Measurements from ENCODE around the gene SLC5A12. TPM values are rescaled to one million over a fixed set of nuclear protein-coding genes. Genes with fewer than 3 reads are reported as not detected.

SLC5A12 gene
- total and polyA plus RNA-seq, 10 of the 15 experiments (the other 5 are each of a cell fraction or from before 2014, with no cell fraction given), result 0.06 to 0.15 TPM; not detected in 8

DNA sequence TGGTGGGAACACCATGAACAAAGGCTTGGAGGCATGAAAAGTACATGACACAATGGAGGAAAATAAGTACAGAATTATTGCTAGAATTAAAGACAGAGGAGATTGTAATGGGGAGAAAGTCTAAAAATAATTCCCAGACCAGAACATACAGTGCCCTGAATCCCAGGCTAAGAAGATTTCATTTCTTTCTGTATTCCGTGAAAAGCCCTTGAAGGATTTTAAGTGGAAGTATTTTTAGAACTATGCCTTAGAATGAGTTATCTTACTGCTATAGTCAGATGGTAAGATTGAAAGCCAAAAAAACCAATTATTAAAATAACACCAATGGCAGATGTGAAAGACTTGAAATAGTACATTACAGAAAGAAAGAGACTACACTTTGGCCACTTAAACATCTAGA lies 36.1 kb upstream of the SLC5A12 start (continued):
- TF ChIP-seq, protein P1, sequence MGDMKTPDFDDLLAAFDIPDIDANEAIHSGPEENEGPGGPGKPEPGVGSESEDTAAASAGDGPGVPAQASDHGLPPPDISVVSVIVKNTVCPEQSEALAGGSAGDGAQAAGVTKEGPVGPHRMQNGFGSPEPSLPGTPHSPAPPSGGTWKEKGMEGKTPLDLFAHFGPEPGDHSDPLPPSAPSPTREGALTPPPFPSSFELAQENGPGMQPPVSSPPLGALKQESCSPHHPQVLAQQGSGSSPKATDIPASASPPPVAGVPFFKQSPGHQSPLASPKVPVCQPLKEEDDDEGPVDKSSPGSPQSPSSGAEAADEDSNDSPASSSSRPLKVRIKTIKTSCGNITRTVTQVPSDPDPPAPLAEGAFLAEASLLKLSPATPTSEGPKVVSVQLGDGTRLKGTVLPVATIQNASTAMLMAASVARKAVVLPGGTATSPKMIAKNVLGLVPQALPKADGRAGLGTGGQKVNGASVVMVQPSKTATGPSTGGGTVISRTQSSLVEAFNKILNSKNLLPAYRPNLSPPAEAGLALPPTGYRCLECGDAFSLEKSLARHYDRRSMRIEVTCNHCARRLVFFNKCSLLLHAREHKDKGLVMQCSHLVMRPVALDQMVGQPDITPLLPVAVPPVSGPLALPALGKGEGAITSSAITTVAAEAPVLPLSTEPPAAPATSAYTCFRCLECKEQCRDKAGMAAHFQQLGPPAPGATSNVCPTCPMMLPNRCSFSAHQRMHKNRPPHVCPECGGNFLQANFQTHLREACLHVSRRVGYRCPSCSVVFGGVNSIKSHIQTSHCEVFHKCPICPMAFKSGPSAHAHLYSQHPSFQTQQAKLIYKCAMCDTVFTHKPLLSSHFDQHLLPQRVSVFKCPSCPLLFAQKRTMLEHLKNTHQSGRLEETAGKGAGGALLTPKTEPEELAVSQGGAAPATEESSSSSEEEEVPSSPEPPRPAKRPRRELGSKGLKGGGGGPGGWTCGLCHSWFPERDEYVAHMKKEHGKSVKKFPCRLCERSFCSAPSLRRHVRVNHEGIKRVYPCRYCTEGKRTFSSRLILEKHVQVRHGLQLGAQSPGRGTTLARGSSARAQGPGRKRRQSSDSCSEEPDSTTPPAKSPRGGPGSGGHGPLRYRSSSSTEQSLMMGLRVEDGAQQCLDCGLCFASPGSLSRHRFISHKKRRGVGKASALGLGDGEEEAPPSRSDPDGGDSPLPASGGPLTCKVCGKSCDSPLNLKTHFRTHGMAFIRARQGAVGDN (IDR thresholded peaks at IDR 0.05), result no peak
- TF ChIP-seq, protein P2, sequence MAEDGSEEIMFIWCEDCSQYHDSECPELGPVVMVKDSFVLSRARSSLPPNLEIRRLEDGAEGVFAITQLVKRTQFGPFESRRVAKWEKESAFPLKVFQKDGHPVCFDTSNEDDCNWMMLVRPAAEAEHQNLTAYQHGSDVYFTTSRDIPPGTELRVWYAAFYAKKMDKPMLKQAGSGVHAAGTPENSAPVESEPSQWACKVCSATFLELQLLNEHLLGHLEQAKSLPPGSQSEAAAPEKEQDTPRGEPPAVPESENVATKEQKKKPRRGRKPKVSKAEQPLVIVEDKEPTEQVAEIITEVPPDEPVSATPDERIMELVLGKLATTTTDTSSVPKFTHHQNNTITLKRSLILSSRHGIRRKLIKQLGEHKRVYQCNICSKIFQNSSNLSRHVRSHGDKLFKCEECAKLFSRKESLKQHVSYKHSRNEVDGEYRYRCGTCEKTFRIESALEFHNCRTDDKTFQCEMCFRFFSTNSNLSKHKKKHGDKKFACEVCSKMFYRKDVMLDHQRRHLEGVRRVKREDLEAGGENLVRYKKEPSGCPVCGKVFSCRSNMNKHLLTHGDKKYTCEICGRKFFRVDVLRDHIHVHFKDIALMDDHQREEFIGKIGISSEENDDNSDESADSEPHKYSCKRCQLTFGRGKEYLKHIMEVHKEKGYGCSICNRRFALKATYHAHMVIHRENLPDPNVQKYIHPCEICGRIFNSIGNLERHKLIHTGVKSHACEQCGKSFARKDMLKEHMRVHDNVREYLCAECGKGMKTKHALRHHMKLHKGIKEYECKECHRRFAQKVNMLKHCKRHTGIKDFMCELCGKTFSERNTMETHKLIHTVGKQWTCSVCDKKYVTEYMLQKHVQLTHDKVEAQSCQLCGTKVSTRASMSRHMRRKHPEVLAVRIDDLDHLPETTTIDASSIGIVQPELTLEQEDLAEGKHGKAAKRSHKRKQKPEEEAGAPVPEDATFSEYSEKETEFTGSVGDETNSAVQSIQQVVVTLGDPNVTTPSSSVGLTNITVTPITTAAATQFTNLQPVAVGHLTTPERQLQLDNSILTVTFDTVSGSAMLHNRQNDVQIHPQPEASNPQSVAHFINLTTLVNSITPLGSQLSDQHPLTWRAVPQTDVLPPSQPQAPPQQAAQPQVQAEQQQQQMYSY (CRISPR knock-in tag; IDR thresholded peaks at IDR 0.05), result no peak
- no peak for TF ChIP-seq ETV6 (conservative IDR thresholded peaks at IDR 0.05 in 1 of 2, IDR thresholded peaks at IDR 0.05 in 1 of 2; ENCODE audit: borderline replicate concordance in 1 of 2, low read depth in 1 of 2)
- no peak for TF ChIP-seq GABPA (IDR thresholded peaks at IDR 0.05; ENCODE audit: low read depth)
- TF ChIP-seq ZBED1 (IDR thresholded peaks at IDR 0.05; ENCODE audit: borderline replicate concordance), result no peak

Data from GM12878 (cell line).